ENCODE results near the gene KRT23. TPM values are rescaled to one million over a fixed set of nuclear protein-coding genes. Genes with fewer than 3 reads are reported as not detected.

KRT23 gene
- total RNA-seq, 1 donor from 2014 or later, result not detected

DNA sequence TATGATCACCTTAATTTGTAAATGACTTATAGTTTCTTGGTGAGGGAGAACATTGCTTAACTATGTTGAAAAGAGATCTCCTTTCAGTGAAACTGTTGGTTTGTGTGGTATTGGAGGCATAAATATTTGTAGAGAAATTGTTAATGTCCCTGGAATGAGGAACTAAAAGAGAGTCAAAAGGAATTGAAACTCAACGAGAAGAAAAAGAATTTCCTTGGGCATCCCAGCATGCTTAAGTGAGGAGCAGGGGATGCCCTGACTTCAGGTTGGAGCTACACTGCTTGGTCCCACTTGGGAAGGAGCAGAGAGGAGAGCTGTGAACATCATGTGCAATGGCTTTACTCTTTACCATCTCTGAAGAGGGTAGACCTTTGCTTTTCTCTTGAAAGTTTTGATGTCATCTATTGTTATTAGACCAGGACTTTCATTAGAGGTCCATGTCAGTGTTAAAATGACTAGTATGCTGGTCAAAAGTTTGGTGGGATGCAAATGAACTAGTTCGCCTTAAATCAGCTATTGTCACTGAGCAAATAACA lies 21.7 kb downstream of the KRT23 start:
- no peaks in the 10 kb centered on the region for H3K9me3 Mint-ChIP-seq (ENCODE audit: unreplicated experiment)
- no peaks in the 10 kb centered on the region for H3K36me3 Mint-ChIP-seq (ENCODE audit: low read depth, unreplicated experiment)
- DNase-seq (ENCODE audit: low spot score), result no peak
- no peak overlapping the region for H3K27ac Mint-ChIP-seq (ENCODE audit: unreplicated experiment)
- TF ChIP-seq, protein P1, sequence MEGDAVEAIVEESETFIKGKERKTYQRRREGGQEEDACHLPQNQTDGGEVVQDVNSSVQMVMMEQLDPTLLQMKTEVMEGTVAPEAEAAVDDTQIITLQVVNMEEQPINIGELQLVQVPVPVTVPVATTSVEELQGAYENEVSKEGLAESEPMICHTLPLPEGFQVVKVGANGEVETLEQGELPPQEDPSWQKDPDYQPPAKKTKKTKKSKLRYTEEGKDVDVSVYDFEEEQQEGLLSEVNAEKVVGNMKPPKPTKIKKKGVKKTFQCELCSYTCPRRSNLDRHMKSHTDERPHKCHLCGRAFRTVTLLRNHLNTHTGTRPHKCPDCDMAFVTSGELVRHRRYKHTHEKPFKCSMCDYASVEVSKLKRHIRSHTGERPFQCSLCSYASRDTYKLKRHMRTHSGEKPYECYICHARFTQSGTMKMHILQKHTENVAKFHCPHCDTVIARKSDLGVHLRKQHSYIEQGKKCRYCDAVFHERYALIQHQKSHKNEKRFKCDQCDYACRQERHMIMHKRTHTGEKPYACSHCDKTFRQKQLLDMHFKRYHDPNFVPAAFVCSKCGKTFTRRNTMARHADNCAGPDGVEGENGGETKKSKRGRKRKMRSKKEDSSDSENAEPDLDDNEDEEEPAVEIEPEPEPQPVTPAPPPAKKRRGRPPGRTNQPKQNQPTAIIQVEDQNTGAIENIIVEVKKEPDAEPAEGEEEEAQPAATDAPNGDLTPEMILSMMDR (IDR thresholded peaks at IDR 0.05; ENCODE audit: unreplicated experiment), result no peak
- H3K27me3 Mint-ChIP-seq (ENCODE audit: unreplicated experiment), result peaks cover 3% of the 10 kb centered on the region
- no peak overlapping the region for H3K4me3 Mint-ChIP-seq (ENCODE audit: unreplicated experiment)
- peaks cover 9% of the 10 kb centered on the region for H3K4me1 Mint-ChIP-seq (ENCODE audit: unreplicated experiment)

DNA sequence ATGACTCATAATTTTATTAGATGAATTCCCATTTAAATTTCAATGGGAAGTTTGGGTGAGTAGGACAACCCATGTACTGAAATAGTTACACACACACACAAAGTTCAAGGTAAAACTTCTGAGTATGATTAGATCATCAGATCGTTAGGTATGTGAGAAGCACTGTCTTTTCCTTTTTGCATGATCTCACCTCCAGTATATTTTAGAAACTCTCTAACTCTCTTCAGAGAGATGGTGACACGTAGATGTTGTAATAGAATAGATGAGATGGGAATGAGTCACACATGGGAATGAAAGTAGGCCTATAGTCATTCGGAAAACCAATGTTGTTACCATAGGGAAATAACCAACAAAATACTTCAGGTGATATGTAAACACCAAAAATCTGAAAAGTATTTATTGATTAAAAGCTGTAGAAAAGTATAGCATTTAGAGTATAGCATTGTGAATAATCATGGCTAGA lies 22.2 kb downstream of the KRT23 start:
- Mint-ChIP-seq H3K27ac (ENCODE audit: unreplicated experiment) (no peak overlapping the region), H3K4me1 (ENCODE audit: unreplicated experiment) (peaks cover 9% of the 10 kb centered on the region), H3K9me3 (ENCODE audit: unreplicated experiment) (no peaks in the 10 kb centered on the region), H3K27me3 (ENCODE audit: unreplicated experiment) (peaks cover 3% of the 10 kb centered on the region), H3K36me3 (ENCODE audit: low read depth, unreplicated experiment) (no peaks in the 10 kb centered on the region), H3K4me3 (ENCODE audit: unreplicated experiment) (no peak overlapping the region)
- TF ChIP-seq, protein P1 (IDR thresholded peaks at IDR 0.05; ENCODE audit: unreplicated experiment), result no peak
- no peak for DNase-seq (ENCODE audit: low spot score)

DNA sequence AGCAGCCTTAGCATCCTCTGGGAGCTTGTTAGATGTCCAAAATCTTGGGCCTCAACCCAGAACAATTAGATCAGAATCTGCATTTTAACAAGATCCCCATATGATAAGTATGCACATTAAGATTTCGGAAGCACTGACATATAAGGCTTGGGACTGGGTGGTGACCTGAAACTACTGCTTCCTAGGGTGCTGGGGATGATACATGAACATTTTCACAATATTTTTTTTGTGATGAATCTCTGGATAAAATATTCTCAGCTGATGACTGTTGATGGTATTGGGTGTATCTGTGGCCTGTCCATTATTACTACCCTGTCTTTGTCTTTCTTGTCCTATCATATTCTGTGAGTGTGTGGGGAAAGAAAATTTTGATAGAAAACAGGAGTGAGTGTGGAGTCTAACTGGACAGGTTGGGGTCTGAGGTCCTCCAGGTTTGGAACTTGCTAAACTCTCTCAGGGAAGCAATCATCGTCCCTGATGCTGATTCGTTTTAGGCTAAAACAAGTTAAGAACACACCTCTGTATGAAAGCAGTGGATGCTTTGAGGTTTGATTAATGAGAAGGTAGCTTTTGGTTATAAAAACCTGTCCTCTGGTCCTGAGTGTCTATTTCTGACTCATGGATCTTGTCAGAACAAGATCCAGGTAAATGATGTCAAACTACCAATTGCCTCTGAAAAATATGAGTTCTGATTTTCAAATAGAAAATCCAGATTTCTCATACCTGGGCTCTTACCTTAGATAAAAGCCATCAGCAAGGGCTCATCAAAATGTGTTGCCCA lies 23.2 kb downstream of the KRT23 start:
- H3K27ac Mint-ChIP-seq (ENCODE audit: unreplicated experiment), result no peak overlapping the region
- no peak overlapping the region for H3K4me3 Mint-ChIP-seq (ENCODE audit: unreplicated experiment)
- DNase-seq (ENCODE audit: low spot score), result no peak
- peaks cover 3% of the 10 kb centered on the region for H3K27me3 Mint-ChIP-seq (ENCODE audit: unreplicated experiment)
- TF ChIP-seq, protein P1 (IDR thresholded peaks at IDR 0.05; ENCODE audit: unreplicated experiment), result no peak
- H3K4me1 Mint-ChIP-seq (ENCODE audit: unreplicated experiment), result peaks cover 9% of the 10 kb centered on the region
- no peaks in the 10 kb centered on the region for H3K9me3 Mint-ChIP-seq (ENCODE audit: unreplicated experiment)
- H3K36me3 Mint-ChIP-seq (ENCODE audit: low read depth, unreplicated experiment), result no peaks in the 10 kb centered on the region

DNA sequence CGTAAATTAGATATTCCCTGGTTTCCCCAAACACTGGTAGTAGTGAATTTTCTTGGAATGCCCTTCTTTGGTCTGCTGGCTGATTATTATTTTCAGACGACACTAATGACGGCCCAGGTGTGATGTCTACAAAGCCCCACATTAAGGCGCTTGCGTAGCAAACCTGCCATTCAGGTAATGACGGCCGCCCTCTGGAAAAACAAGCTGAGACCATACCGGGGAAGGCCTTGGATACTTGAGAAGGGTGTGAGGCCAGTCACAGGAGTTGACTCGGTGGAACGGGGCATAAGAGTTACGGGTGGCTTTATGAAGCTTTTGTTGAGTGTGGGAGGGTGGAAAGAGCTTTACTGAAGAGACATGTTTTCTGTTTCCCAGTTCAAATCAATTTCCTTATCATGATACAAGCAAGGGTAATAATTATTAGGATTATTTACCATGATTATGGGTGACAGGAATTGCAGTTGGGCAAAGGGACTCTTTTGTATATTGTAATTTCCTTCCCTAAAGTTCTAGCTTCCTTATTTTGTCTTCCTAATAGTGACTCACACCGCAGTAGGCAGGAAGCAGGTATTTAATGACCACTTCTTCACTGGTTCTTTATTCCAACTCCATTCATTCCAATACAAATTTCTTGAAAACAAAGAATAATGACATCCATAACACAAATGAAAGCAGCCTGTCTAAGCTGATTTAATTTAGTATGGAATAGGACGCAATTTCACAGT lies 24.8 kb downstream of the KRT23 start:
- H3K9me3 Mint-ChIP-seq (ENCODE audit: unreplicated experiment), result no peaks in the 10 kb centered on the region
- peaks cover 7% of the 10 kb centered on the region for H3K27me3 Mint-ChIP-seq (ENCODE audit: unreplicated experiment)
- no peak for DNase-seq (ENCODE audit: low spot score)
- peaks cover 9% of the 10 kb centered on the region for H3K4me1 Mint-ChIP-seq (ENCODE audit: unreplicated experiment)
- no peak overlapping the region for H3K27ac Mint-ChIP-seq (ENCODE audit: unreplicated experiment)
- TF ChIP-seq, protein P1 (IDR thresholded peaks at IDR 0.05; ENCODE audit: unreplicated experiment), result no peak
- H3K36me3 Mint-ChIP-seq (ENCODE audit: low read depth, unreplicated experiment), result no peaks in the 10 kb centered on the region
- H3K4me3 Mint-ChIP-seq (ENCODE audit: unreplicated experiment), result no peak overlapping the region

Measured in endothelial cell (in vitro differentiated cells).